GM21528 (cell line): ENCODE data around the gene SH3BP5L.
"Not testable (repeated sequence)": the region's sequence is repeated elsewhere in the genome, so short reads cannot be mapped to it uniquely, and the experiment has no call there.

ENCODE experiments used
- ATAC-seq: cut with Tn5 transposase; IDR thresholded peaks from one replicate; pipeline ENCODE4 v1.9.1; 2021; ENCODE audit warnings: mild to moderate bottlenecking, moderate library complexity; ENCODE audit not compliant: unreplicated experiment, low FRiP score

The SH3BP5L gene

DNA sequence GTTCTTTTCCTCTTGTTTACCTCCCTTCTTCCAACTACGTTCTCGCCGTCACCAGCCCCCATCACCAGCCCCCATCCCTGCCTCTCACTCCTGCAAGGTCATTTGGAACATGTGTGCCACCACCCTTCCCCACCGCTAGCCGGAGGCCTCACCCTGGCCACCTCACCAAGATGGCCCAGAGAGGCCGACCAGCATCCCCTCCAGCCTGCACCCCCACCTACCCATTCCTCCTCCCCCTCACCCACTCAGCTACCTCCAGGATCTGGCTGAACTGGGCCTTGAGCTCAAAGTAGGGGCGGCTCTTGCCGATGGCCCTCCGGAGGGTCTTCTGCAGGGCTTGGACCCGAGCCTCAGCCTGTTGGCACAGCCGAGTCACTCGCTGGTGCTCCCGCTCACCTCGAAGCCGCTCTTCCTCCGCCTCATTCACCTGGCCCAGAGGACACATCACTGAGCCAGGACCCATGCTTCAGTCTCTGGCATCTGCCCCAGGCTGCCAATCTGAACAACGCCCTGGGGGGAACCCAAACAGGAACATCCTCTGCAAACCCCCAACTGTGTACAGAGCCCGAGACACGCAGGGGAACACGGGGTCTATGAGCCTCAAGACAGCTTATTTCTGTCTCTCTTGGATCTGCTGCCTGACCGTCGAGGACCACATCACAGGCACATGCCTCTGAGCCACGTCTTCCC is 12.8 kb downstream of the SH3BP5L start:
- ATAC-seq: no peak

GRCh38 chr1:248811514-248812490 is 13.9 kb downstream of the SH3BP5L start:
- no peak for ATAC-seq

- ATAC-seq: no peak
These were observed 14.8 kb downstream of the SH3BP5L start for GRCh38 chr1:248810727-248811513.

- ATAC-seq: no peak
These were observed 15.6 kb downstream of the SH3BP5L start for GRCh38 chr1:248810000-248810726.

GRCh38 chr1:248808876-248809275 is 16.8 kb downstream of the SH3BP5L start:
- ATAC-seq: no peak

- ATAC-seq: peak; percentile 43
These were observed 18.5 kb downstream of the SH3BP5L start for GRCh38 chr1:248807067-248807737.

DNA sequence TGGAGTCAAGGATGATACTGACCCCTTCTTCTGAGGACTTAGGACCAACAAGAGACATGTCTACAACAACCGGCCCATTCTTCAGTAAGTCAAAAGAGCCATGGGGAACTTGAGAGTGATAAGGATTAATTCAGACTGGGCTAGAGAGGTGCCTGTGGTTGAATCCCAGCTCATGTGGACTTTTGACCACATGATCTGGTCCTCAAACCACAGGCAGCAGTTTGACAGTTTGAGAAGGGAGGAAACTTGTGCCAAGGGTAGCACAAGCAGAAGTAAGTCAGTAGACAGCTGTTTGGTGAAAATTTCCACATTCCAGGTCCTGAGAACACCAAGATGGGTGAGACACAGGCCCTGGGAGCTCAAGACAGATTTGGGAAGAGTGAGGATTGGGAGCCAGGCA is 19.8 kb downstream of the SH3BP5L start:
- no peak for ATAC-seq

- peak; percentile 92 for ATAC-seq
These were observed 20.7 kb downstream of the SH3BP5L start for GRCh38 chr1:248804771-248805681.

- ATAC-seq: not testable (repeated sequence)
These were observed 22.2 kb downstream of the SH3BP5L start for GRCh38 chr1:248803501-248803900.

GRCh38 chr1:248802454-248802853 is 23.3 kb downstream of the SH3BP5L start:
- ATAC-seq: no peak

DNA sequence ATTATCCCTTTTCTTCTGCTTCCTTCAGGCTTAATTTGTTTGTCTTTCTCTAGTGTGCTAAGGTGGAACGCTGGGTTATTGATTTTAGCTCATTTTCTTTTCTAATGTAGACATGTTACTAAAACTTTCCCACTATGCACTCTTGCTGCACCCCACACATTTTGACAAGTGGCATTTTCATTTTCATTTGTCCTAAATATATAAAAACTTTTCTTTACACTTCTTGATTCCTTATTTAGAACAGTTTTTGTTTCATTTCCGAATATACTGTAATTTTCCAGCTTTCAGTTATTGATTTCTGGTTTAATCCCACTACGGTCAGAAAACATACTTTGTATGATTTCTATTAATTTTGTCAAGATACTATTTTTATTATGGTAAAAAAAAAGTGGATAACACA is 25.3 kb downstream of the SH3BP5L start:
- ATAC-seq: no peak

DNA sequence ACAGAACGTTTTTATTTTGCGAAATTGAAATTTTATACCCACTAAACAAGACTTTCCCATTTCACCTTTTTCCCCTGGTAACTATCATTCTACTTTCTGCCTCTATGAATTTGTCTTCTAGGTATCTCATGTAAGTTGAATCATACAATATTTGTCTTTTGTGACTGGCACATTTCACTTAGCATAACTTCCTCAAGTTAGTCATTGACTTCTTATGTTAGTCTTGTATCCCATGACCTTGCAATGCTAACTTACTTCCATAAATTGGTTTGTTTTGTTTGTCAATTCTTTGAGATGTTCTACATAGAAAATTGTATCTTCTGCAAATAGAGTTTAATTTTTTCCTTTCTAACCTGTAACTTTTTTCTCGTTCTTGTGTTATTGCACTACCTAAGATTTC is 26.9 kb downstream of the SH3BP5L start:
- ATAC-seq: no peak

- ATAC-seq: not testable (repeated sequence)
These were observed 31.1 kb downstream of the SH3BP5L start for GRCh38 chr1:248794663-248795062.

DNA sequence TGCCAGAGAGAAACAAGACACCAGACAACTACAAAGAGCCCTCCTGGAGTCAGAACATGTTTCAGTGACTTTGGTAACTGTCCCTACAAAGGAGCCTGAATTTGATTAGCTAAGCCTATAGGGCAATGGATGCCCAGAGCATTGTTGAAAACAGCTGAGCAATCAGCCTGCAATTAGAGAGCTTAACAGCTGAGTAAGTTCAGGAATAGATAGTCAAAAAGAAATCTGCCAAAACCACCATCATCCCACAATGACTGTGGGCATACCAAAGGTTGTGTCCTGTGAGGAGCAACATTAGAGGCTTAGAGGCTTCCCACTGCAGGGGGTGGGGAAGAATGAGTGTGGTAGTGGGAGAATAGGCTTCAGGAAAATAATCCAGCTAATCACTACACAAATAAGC is 32.1 kb downstream of the SH3BP5L start:
- ATAC-seq: peak; percentile 81

- ATAC-seq: peak; percentile 49
These were observed 33.4 kb downstream of the SH3BP5L start for GRCh38 chr1:248792342-248792741.

- no peak for ATAC-seq
These were observed 34.7 kb downstream of the SH3BP5L start for GRCh38 chr1:248791010-248791409.

- no peak for ATAC-seq
These were observed 35.3 kb downstream of the SH3BP5L start for GRCh38 chr1:248790456-248790855.

DNA sequence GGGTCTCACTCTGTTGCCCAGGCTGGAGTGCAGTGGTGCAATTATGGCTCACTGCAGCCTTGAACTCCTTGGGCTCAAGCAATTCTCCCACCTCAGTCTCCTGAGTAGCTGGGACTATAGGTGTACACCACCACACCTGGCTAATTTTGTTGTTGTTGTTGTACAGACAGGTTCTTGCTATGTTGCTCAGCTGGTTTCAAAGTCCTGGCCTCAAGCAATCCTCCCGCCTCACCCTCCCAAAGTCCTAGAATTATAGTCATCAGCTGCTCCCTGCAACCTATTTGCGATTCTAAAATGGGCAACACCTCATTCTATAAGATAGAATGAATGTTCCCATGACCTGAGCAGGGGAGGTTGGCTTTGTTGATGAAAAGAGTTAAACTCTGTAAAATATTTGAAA is 36.4 kb downstream of the SH3BP5L start:
- not testable (repeated sequence) for ATAC-seq

- ATAC-seq: no peak
These were observed 37.4 kb downstream of the SH3BP5L start for GRCh38 chr1:248788327-248788726.
